Heart right ventricle (tissue), 16 donors: ENCODE measurements around the gene DAB1. TPM values are rescaled to one million over a fixed set of nuclear protein-coding genes. Genes with fewer than 3 reads are reported as not detected.
A peak's percentile ranks its signal among the peaks of the same experiment; 100 is the strongest.
"Not testable (repeated sequence)": the region's sequence is repeated elsewhere in the genome, so short reads cannot be mapped to it uniquely, and the experiment has no call there.

Experiments used
- ATAC-seq, 8 donors: fragments of 200-7000 bp; cut with Tn5 transposase; one replicate each; pipeline ENCODE4 v1.9.1; 2020; ENCODE audit warnings: mild to moderate bottlenecking in 8 of 8, moderate library complexity in 8 of 8, moderate number of reproducible peaks in 1 of 8
- DNase-seq, 2 donors: peaks; one replicate each; pipeline ENCODE4 v3.0.0-alpha.2; 2020
- H3K27ac ChIP-seq, 10 donors: fragments of 200-600 bp; sonication (generic) in 2 of 10; one replicate each; pipeline versions ENCODE4 v1.5.0 to v1.8.0; 2020 to 2022; ENCODE audit warnings: mild to moderate bottlenecking in 3 of 10
- H3K27me3 ChIP-seq, 7 donors: fragments of 200-600 bp; one replicate each; pipeline ENCODE4 v1.8.0; 2021 to 2022; ENCODE audit warnings: mild to moderate bottlenecking in 2 of 7
- H3K36me3 ChIP-seq, 9 donors: fragments of 200-600 bp; sonication (generic) in 1 of 9; one replicate each; pipeline versions ENCODE4 v1.5.0 to v1.8.0; 2020 to 2022; ENCODE audit warnings: mild to moderate bottlenecking in 2 of 9
- H3K4me1 ChIP-seq, 9 donors: fragments of 200-600 bp; sonication (generic) in 1 of 9; one replicate each; pipeline versions ENCODE4 v1.5.0 to v1.8.0; 2020 to 2022; ENCODE audit warnings: mild to moderate bottlenecking in 4 of 9
- H3K4me3 ChIP-seq, 10 donors: fragments of 200-600 bp; sonication (generic) in 2 of 10; one replicate each; pipeline versions ENCODE4 v1.5.0 to v1.8.0; 2020 to 2022; ENCODE audit warnings: mild to moderate bottlenecking in 7 of 10, moderate library complexity in 2 of 10
- H3K9me3 ChIP-seq, 11 donors: fragments of 200-600 bp in 10 of 11; sonication (generic) in 2 of 11; one replicate each; pipeline versions ENCODE4 v1.5.0 to v1.8.0; 2013 to 2022; ENCODE audit warnings: mild to moderate bottlenecking in 2 of 11, control low read depth in 1 of 11, moderate library complexity in 1 of 11
- CTCF ChIP-seq, 9 donors: fragments of 200-600 bp; sonication (generic) in 2 of 9; IDR thresholded peaks; one replicate each; pipeline versions ENCODE4 v1.5.0 to v1.8.0; 2021 to 2022; ENCODE audit warnings: antibody characterized with exemption in 9 of 9, mild to moderate bottlenecking in 5 of 9, moderate library complexity in 1 of 9
- WGBS, 2 donors: extraction: QIAGEN DNeasy Blood & Tissue Kit; methylation state at CpG; one replicate each; pipeline ENCODE4 v1.1.7; 2013; ENCODE audit warnings: inconsistent platforms in 1 of 2; 5-methylcytosine and 5-hydroxymethylcytosine counted together
- intact Hi-C, 10 donors: fragments of 100-400 bp; cut with DNase I; formaldehyde crosslinking; loops; one replicate each; pipeline versions ENCODE4 v1.11.1 to v1.14.2; 2022
- polyA plus RNA-seq, 2 donors: library from polyadenylated mRNA; stranded (reverse); fragments of 200-250 nt; gene quantifications; one replicate each; pipeline ENCODE4 v1.2.3, GENCODE V29; 2013
- total RNA-seq, 10 donors: library from RNA; stranded (reverse); fragmentation: NEBNext Ultra II Directional in 3 of 10; extraction: Animal tissue kit (Norgen Biotek cat#: 25700) in 3 of 10; gene quantifications; one replicate each; pipeline versions ENCODE4 v1.2.1 to v1.2.4, GENCODE V29; 2021 to 2023
- donor health status: Arrhythmogenic right ventricular cardiomyopathy.
- donor health status: ischemic (EF 13 %, LVEDD 7.1; RV severe dilation, severe dysfunction).
- donor health status: healthy with polysubstance abuse.
- donor health status: DM: no; HTN: yes; CAD: no.
- donor health status: DM: no; HTN: no; CAD: no.
- donor health status: ischemic (EF 25% LVEDD 6.9; RV normal size, moderate dysfunction).
- donor health status: ischemic (EF 25% LVEDD 5.7; RV mildly dilated, moderate dysfunction).
- donor health status: healthy.
- donor health status: DM: yes; HTN: yes; CAD: no.
- donor health status: Ischemic cardiomyopathy.
- donor health status: ischemic (EF 35%, LVEDD 5.7; RV mildly dilated, moderate dysfunction).
- donor health status: nonischemic (EF 11% LVEDD 7.7; RV severe dilation, severe dysfunction).
- donor health status: DM: yes; HTN: yes; CAD: no.
- donor health status: PGD.
- donor health status: ischemic (EF 29% LVEDD 5.4; RV normal size, mild dysfunction).
- donor health status: nonischemic (EF 23%, LVEDD 6.1; RV moderate dilation, normal function).

DAB1 gene
- total and polyA plus RNA-seq, 12 donors = 0.16 to 25.5 (median 8.1) TPM

- intact Hi-C loops = no loop called here
- DNase-seq = no peak
- H3K27ac ChIP-seq = peak overlapping the region in 2 of 10 donors; percentile 20 to 75
- ATAC-seq = no peak
- no peak for TF ChIP-seq CTCF (IDR thresholded peaks at IDR 0.05)
- H3K9me3 ChIP-seq = no peaks in the 10 kb centered on the region
- no peaks in the 10 kb centered on the region for H3K27me3 ChIP-seq
- H3K4me1 ChIP-seq = peaks cover 0 to 42% (median 9%) of the 10 kb centered on the region in 9 donors
- no peak overlapping the region for H3K4me3 ChIP-seq
- WGBS, 2 donors = 91 to 97% methylated on average over 1 of the region's 1 CpG
- no peaks in the 10 kb centered on the region for H3K36me3 ChIP-seq
Measured at GRCh38 chr1:57091642-57092041, 332.2 kb downstream of the DAB1 start.

- intact Hi-C loops = no loop called here
- 36 to 37% methylated on average over 3 of the region's 3 CpGs for WGBS, 2 donors
- no peaks in the 10 kb centered on the region for H3K36me3 ChIP-seq
- no peaks in the 10 kb centered on the region for H3K9me3 ChIP-seq
- no peak for DNase-seq
- H3K4me3 ChIP-seq = no peak overlapping the region
- H3K4me1 ChIP-seq = peaks cover 0 to 33% (median 9%) of the 10 kb centered on the region in 9 donors
- no peak for TF ChIP-seq CTCF (IDR thresholded peaks at IDR 0.05)
- peak in 6 of 8 donors; percentile 42 to 81 (median 53) for ATAC-seq
- H3K27ac ChIP-seq = peak overlapping the region in 5 of 10 donors; percentile 34 to 75 (median 50)
- no peaks in the 10 kb centered on the region for H3K27me3 ChIP-seq
Measured at GRCh38 chr1:57089855-57090254, 334.0 kb downstream of the DAB1 start.

GRCh38 chr1:57089221-57089620, 334.6 kb downstream of the DAB1 start:
- DNase-seq (no peak), ATAC-seq (peak in 1 of 8 donors; percentile 3)
- no peaks in the 10 kb centered on the region for H3K27me3 ChIP-seq
- H3K27ac ChIP-seq = peak overlapping the region in 3 of 10 donors; percentile 34 to 75 (median 50)
- TF ChIP-seq CTCF (IDR thresholded peaks at IDR 0.05) = no peak
- no peak overlapping the region for H3K4me3 ChIP-seq
- intact Hi-C loops = no loop called here
- H3K36me3 ChIP-seq = no peaks in the 10 kb centered on the region
- WGBS, 2 donors = 91% methylated on average over 4 of the region's 4 CpGs
- H3K4me1 ChIP-seq = peaks cover 0 to 35% (median 10%) of the 10 kb centered on the region in 9 donors
- no peaks in the 10 kb centered on the region for H3K9me3 ChIP-seq

GRCh38 chr1:57088653-57089052, 335.2 kb downstream of the DAB1 start:
- H3K27ac ChIP-seq = peak overlapping the region in 2 of 10 donors; percentile 15 to 53
- no peak for TF ChIP-seq CTCF (IDR thresholded peaks at IDR 0.05)
- WGBS, 2 donors = 69 to 74% methylated on average over 6 of the region's 6 CpGs
- no peaks in the 10 kb centered on the region for H3K9me3 ChIP-seq
- H3K4me3 ChIP-seq = no peak overlapping the region
- ATAC-seq (no peak), DNase-seq (no peak)
- H3K27me3 ChIP-seq = no peaks in the 10 kb centered on the region
- peaks cover 0 to 41% (median 10%) of the 10 kb centered on the region in 9 donors for H3K4me1 ChIP-seq
- H3K36me3 ChIP-seq = no peaks in the 10 kb centered on the region
- intact Hi-C loops = no loop called here

GRCh38 chr1:57087660-57088059, 336.2 kb downstream of the DAB1 start:
- H3K27me3 ChIP-seq, intact Hi-C loops, H3K36me3 ChIP-seq, H3K9me3 ChIP-seq, DNase-seq, H3K4me3 ChIP-seq, ATAC-seq: not testable (repeated sequence)
- Histone ChIP-seq H3K27ac (peak overlapping the region in 1 of 10 donors; percentile 14), H3K4me1 (peaks cover 0 to 42% (median 13%) of the 10 kb centered on the region in 9 donors)
- WGBS, 2 donors = 88 to 89% methylated on average over 2 of the region's 3 CpGs
